Globus pallidus (tissue), 1 donor: ENCODE results near the gene GJD3.

Source experiments
- DNase-seq: peaks from one replicate; pipeline ENCODE4 v3.0.0-alpha.2; 2015; ENCODE audit warnings: low spot score

GJD3 gene

DNA sequence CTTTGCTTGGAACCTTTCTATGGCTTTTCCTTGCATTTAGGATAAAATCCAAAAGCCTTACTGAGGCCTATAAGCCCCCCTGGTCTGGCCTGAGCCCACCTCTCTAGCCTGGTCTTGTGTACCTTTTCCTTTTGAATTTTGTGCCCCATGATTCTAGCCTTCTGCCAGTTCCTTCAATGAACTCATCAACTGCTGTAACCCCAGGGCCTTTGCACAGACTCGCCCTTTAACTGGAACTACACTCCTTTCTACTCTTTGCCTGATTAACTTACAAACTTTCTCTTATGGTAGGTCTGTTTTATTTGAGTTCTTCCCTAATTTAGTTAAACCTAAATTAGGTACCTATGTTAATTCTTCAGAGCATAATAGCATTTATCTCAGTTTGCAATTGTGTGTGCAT, 24.2 kb downstream of the GJD3 start:
- DNase-seq: no peak

- DNase-seq: no peak
These were observed 25.4 kb downstream of the GJD3 start for GRCh38 chr17:40338941-40339649.

- DNase-seq: no peak
These were observed 26.5 kb downstream of the GJD3 start for GRCh38 chr17:40338058-40338457.

GRCh38 chr17:40337351-40337750, 27.2 kb downstream of the GJD3 start:
- no peak for DNase-seq

- DNase-seq: no peak
These were observed 28.9 kb downstream of the GJD3 start for GRCh38 chr17:40335620-40336019.

- no peak for DNase-seq
These were observed 30.6 kb downstream of the GJD3 start for GRCh38 chr17:40333781-40334448.

- peak; percentile 83 for DNase-seq
These were observed 32.5 kb downstream of the GJD3 start for GRCh38 chr17:40331743-40332641.

- no peak for DNase-seq
These were observed 33.6 kb downstream of the GJD3 start for GRCh38 chr17:40330850-40331470.

- no peak for DNase-seq
These were observed 34.4 kb downstream of the GJD3 start for GRCh38 chr17:40329839-40330794.

DNA sequence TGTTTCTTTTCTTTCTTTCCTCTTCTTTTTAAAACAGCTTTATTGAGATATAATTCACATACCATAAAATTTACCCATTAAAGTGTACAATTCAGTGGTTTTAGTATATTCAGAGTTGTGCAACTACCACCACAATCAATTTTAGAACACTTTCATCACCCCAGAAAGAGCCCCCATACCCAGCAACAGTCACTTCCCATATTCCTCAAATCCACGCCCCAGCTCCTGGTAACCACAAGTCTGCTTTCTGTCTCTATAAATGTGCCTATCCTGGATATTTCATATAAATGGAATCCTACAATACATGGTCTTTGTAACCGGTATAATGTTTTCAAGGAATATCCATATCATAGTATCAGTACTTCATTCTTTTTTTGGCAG, 36.2 kb downstream of the GJD3 start:
- DNase-seq: no peak

GRCh38 chr17:40327735-40328385, 36.7 kb downstream of the GJD3 start:
- no peak for DNase-seq

- no peak for DNase-seq
These were observed 37.2 kb downstream of the GJD3 start for GRCh38 chr17:40327244-40327729.

- DNase-seq: no peak
These were observed 37.7 kb downstream of the GJD3 start for GRCh38 chr17:40326832-40327199.

- no peak for DNase-seq
These were observed 38.3 kb downstream of the GJD3 start for GRCh38 chr17:40326014-40326831.

DNA sequence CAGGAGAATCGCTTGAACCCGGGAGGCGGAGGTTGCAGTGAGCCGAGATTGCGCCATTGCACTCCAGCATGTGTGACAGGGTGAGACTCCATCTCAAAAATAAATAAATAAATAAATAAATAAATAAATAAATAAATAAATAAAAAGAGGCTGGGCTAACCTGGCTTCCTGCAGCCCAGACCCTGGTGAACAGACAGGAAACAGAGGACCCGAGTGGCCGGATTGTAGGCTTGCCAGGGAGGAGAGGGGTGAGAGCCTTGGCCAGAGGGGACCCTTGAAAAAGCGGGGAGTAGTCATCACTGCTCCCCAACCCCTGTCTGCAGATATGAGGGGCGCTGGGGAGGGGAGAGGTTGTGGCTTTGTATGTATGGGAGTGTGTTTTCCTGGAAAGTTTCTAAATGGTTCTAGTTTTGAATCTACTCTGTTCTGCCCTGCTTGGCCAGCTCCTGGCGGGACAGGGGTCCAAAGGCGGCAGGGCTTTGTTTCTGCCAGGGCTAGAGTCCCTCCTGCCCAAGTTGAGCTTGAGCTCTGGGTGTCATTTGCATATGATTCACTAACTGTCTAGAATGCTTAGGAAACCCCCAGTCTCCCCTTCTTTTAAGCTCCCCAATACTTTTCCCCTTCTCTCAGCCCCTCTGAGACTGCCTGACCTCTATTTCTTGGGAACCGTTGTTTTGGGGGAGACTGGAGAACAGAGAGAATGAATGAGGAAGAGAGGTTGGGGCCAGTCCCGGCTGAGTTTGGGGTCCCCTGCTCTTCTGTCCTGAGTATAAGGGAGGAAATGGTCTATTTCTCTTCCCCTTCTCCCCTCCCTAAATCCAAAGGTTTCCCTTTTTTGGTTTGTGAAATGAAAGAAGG, 39.2 kb downstream of the GJD3 start:
- DNase-seq: no peak

- DNase-seq: no peak
These were observed 40.9 kb downstream of the GJD3 start for GRCh38 chr17:40323391-40324381.
